Measurements from ENCODE around the gene CACNA2D3. TPM values are rescaled to one million over a fixed set of nuclear protein-coding genes. Genes with fewer than 3 reads are reported as not detected.

The CACNA2D3 gene
- total and polyA plus RNA-seq, 12 donors, result 0.26 to 13.7 (median 2.8) TPM; not detected in 1

- no peak overlapping the region for H3K4me3 ChIP-seq
- no peak for DNase-seq
- no peaks in the 10 kb centered on the region for H3K27me3 ChIP-seq
- H3K36me3 ChIP-seq (replicated peaks in 1 of 2), result no peaks in the 10 kb centered on the region
- no peaks in the 10 kb centered on the region for H3K4me1 ChIP-seq (replicated peaks in 1 of 2)
- no peaks in the 10 kb centered on the region for H3K9me3 ChIP-seq (replicated peaks in 1 of 3)
- intact Hi-C loops (cut with DNase I), result no loop called here
- no peak overlapping the region for H3K27ac ChIP-seq
- TF ChIP-seq CTCF (IDR thresholded peaks at IDR 0.05), result no peak
- TF ChIP-seq POLR2A (IDR thresholded peaks at IDR 0.05), result no peak
- WGBS, 4 donors, result 80 to 88% (median 85%) methylated on average over 5 to 8 of the region's 8 CpGs
Measured at GRCh38 chr3:54243960-54244682, 121.8 kb downstream of the CACNA2D3 start.

GRCh38 chr3:54251705-54252104, 129.4 kb downstream of the CACNA2D3 start:
- H3K27ac ChIP-seq, result no peak overlapping the region
- TF ChIP-seq CTCF (IDR thresholded peaks at IDR 0.05), result no peak
- no peak for TF ChIP-seq POLR2A (IDR thresholded peaks at IDR 0.05)
- no peak for DNase-seq
- no peaks in the 10 kb centered on the region for H3K4me1 ChIP-seq (replicated peaks in 1 of 2)
- H3K4me3 ChIP-seq, result no peak overlapping the region
- H3K9me3 ChIP-seq (replicated peaks in 1 of 3), result no peaks in the 10 kb centered on the region
- intact Hi-C loops (cut with DNase I), result no loop called here
- no peaks in the 10 kb centered on the region for H3K27me3 ChIP-seq
- H3K36me3 ChIP-seq (replicated peaks in 1 of 2), result no peaks in the 10 kb centered on the region
- 55 to 63% (median 59%) methylated on average over 3 of the region's 3 CpGs for WGBS, 4 donors

DNA sequence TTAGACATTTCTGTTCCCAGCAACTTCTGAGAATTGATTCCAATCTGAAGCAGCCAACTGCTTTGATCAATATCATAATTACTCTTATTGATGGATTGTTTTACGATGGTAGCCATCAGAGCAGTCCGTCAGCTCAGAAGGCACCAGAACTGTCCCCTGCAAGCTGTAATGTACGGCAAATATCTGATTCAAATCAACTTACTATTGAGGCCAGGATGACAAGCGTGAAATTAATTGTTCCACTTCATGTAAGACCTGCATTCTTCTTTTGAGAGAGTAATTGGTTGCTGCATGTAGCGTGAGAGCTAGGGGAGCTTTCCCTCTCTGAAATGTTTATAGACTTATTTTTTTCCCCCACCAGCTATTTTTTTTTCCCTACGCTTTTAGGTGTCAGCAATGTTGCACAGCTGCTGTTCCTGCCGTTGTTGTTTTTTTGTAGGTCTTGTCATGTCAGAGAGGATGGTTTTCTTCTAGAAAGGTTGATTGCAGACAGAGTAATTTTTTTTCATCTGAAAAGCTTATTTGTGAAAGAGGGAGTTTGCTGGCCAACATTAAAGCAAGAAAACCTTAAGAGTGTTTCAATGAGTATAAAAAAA, 134.9 kb downstream of the CACNA2D3 start:
- intact Hi-C loops (cut with DNase I), result no loop called here
- no peak for DNase-seq
- Histone ChIP-seq H3K27me3 (peaks cover 3% of the 10 kb centered on the region), H3K36me3 (replicated peaks in 1 of 2) (no peaks in the 10 kb centered on the region), H3K27ac (no peak overlapping the region), H3K9me3 (replicated peaks in 1 of 3) (no peaks in the 10 kb centered on the region), H3K4me3 (no peak overlapping the region), H3K4me1 (replicated peaks in 1 of 2) (no peaks in the 10 kb centered on the region)
- no peak for TF ChIP-seq POLR2A (IDR thresholded peaks at IDR 0.05)
- TF ChIP-seq CTCF (IDR thresholded peaks at IDR 0.05), result no peak
- 67 to 74% (median 71%) methylated on average over 7 of the region's 7 CpGs for WGBS, 4 donors

GRCh38 chr3:54259636-54260035, 137.3 kb downstream of the CACNA2D3 start:
- no peak overlapping the region for H3K27ac ChIP-seq
- H3K4me3 ChIP-seq, result no peak overlapping the region
- intact Hi-C loops (cut with DNase I), result no loop called here
- H3K36me3 ChIP-seq (replicated peaks in 1 of 2), result no peaks in the 10 kb centered on the region
- H3K9me3 ChIP-seq (replicated peaks in 1 of 3), result no peaks in the 10 kb centered on the region
- 43 to 66% (median 58%) methylated on average over 2 of the region's 2 CpGs for WGBS, 4 donors
- no peaks in the 10 kb centered on the region for H3K4me1 ChIP-seq (replicated peaks in 1 of 2)
- TF ChIP-seq POLR2A (IDR thresholded peaks at IDR 0.05) (no peak), CTCF (IDR thresholded peaks at IDR 0.05) (no peak)
- no peak for DNase-seq
- H3K27me3 ChIP-seq, result peaks cover 3% of the 10 kb centered on the region
